B cell (primary cell): ENCODE measurements around the gene MLLT10. TPM values are rescaled to one million over a fixed set of nuclear protein-coding genes. Genes with fewer than 3 reads are reported as not detected.

ENCODE experiments used
- ATAC-seq: fragments of 200-7000 bp; cut with Tn5 transposase; one replicate; pipeline ENCODE4 v1.10.0; 2021; ENCODE audit warnings: low read depth, mild to moderate bottlenecking, moderate number of reproducible peaks, moderate library complexity
- CTCF ChIA-PET: fragments of 350-600 bp; sonication (Branson Sonifier 250); formaldehyde crosslinking; loops from one replicate; lab custom pipeline; 2021; ENCODE audit warnings: antibody characterized with exemption, inconsistent platforms; lab: Charles Lee
- POLR2A ChIA-PET: fragments of 350-600 bp; sonication (Branson Sonifier 250); formaldehyde crosslinking; loops from one replicate; lab custom pipeline; 2021; ENCODE audit warnings: antibody characterized with exemption; lab: Charles Lee
- DNase-seq: peaks from one replicate; pipeline ENCODE4 v3.0.0; 2013
- H2AFZ ChIP-seq: 2 replicates; pipeline ENCODE4 v1.6.1; 2012; ENCODE audit warnings: mild to moderate bottlenecking, low read depth, low read length; ENCODE audit not compliant: insufficient read depth, poor library complexity, severe bottlenecking
- H3K27ac ChIP-seq, 2 donors: 1 replicate in 1 of 2; 2 replicates in 1 of 2; pipeline ENCODE4 v1.5.1; 2012 to 2013; ENCODE audit warnings: low read length in 2 of 2, mild to moderate bottlenecking in 2 of 2, moderate library complexity in 1 of 2
- H3K27me3 ChIP-seq, 4 experiments: fragments of 200-600 bp in 1 of 4; sonication (generic) in 1 of 4; replicated peaks in 1 of 4; 1 replicate in 2 of 4; 2 replicates in 2 of 4; pipeline versions ENCODE4 v1.6.1 to v1.7.0; 2013 to 2016; ENCODE audit warnings: low read length in 3 of 4, mild to moderate bottlenecking in 2 of 4, mixed read lengths in 1 of 4, moderate library complexity in 1 of 4; ENCODE audit not compliant: insufficient read depth in 4 of 4, control insufficient read depth in 3 of 4; ENCODE audit errors: control extremely low read depth in 1 of 4
- H3K36me3 ChIP-seq, 2 experiments: replicated peaks in 1 of 2; 1 replicate in 1 of 2; 2 replicates in 1 of 2; pipeline versions ENCODE4 v1.6.1 to v1.7.1; 2013; ENCODE audit warnings: low read length in 1 of 2; ENCODE audit not compliant: insufficient read depth in 2 of 2, control insufficient read depth in 1 of 2; ENCODE audit errors: control extremely low read depth in 1 of 2, extremely low read depth in 1 of 2
- H3K4me1 ChIP-seq, 2 donors: fragments of 200-600 bp in 1 of 2; sonication (generic) in 1 of 2; 1 replicate in 1 of 2; 2 replicates in 1 of 2; pipeline versions ENCODE4 v1.5.1 to v1.6.1; 2013 to 2017; ENCODE audit warnings: low read length in 2 of 2; ENCODE audit not compliant: control insufficient read depth in 2 of 2, insufficient read depth in 2 of 2
- H3K4me2 ChIP-seq: replicated peaks from 2 replicates; pipeline ENCODE3; 2012; ENCODE audit warnings: mild to moderate bottlenecking, low read depth, low read length; ENCODE audit not compliant: poor library complexity, severe bottlenecking
- H3K4me3 ChIP-seq, 5 experiments: fragments of 200-600 bp in 1 of 5; sonication (generic) in 1 of 5; 1 replicate in 3 of 5; 2 replicates in 2 of 5; pipeline versions ENCODE4 v1.5.1 to v1.7.0; 2011 to 2016; ENCODE audit warnings: low read length in 4 of 5, mild to moderate bottlenecking in 4 of 5, low read depth in 2 of 5, control low read depth in 1 of 5, moderate library complexity in 1 of 5; ENCODE audit not compliant: insufficient read depth in 1 of 5; ENCODE audit errors: control extremely low read depth in 1 of 5, extremely low read depth in 1 of 5
- H3K79me2 ChIP-seq: fragments of 200-600 bp; sonication (generic); one replicate; pipeline ENCODE4 v1.6.0; 2016; ENCODE audit warnings: low read length; ENCODE audit not compliant: control insufficient read depth, insufficient read depth
- H3K9ac ChIP-seq: fragments of 200-600 bp; sonication (generic); 2 replicates; pipeline ENCODE4 v1.6.1; 2017; ENCODE audit warnings: mild to moderate bottlenecking, low read length, moderate library complexity
- H3K9me3 ChIP-seq, 3 donors: one replicate each; pipeline versions ENCODE4 v1.6.1 to v1.7.1; 2013; ENCODE audit warnings: low read length in 2 of 3; ENCODE audit not compliant: control insufficient read depth in 2 of 3, insufficient read depth in 1 of 3; ENCODE audit errors: control extremely low read depth in 1 of 3
- H4K20me1 ChIP-seq: 2 replicates; pipeline ENCODE4 v1.6.0; 2012; ENCODE audit warnings: mild to moderate bottlenecking, low read length; ENCODE audit not compliant: insufficient read depth, control insufficient read depth, poor library complexity, severe bottlenecking
- H3K27ac Mint-ChIP-seq: one replicate; pipeline ENCODE4 v1.8.0; 2021; ENCODE audit warnings: mixed read lengths
- H3K27me3 Mint-ChIP-seq: one replicate; pipeline ENCODE4 v1.8.0; 2021; ENCODE audit warnings: mixed read lengths
- H3K4me1 Mint-ChIP-seq: one replicate; pipeline ENCODE4 v1.8.0; 2021; ENCODE audit warnings: mixed read lengths
- H3K4me3 Mint-ChIP-seq: one replicate; pipeline ENCODE4 v1.8.0; 2021; ENCODE audit warnings: mixed read lengths
- H3K9me3 Mint-ChIP-seq: one replicate; pipeline ENCODE4 v1.8.0; 2022; ENCODE audit warnings: mixed read lengths; ENCODE audit not compliant: insufficient read depth
- CTCF ChIP-seq: fragments of 200-600 bp; IDR thresholded peaks from one replicate; pipeline ENCODE4 v1.8.0; 2022; ENCODE audit warnings: antibody characterized with exemption, mild to moderate bottlenecking
- EZH2 ChIP-seq: IDR thresholded peaks from 2 replicates; pipeline ENCODE4 v1.6.1; 2012; ENCODE audit warnings: borderline replicate concordance, low read depth, mild to moderate bottlenecking, moderate library complexity, low read length; ENCODE audit not compliant: insufficient read depth, poor library complexity, severe bottlenecking
- WGBS: methylation state at CpG from one replicate; pipeline ENCODE4 v1.1.5; 2013; ENCODE audit warnings: missing lambda C conversion rate; ENCODE audit not compliant: insufficient coverage; 5-methylcytosine and 5-hydroxymethylcytosine counted together
- intact Hi-C: fragments of 100-400 bp; cut with micrococcal nuclease; formaldehyde crosslinking; loops from one replicate; pipeline ENCODE4 v1.10.0; 2022
- polyA plus RNA-seq: library from polyadenylated mRNA; depleted of rRNA; stranded (reverse); fragments of >200 nt; gene quantifications from 2 replicates; pipeline ENCODE4 v1.2.3, GENCODE V29; 2012
- total RNA-seq, 2 donors: library from RNA; stranded (reverse); fragments of 120-200 nt in 1 of 2; gene quantifications; 1 replicate in 1 of 2; 2 replicates in 1 of 2; pipeline versions ENCODE4 v1.2.3 to v1.2.4, GENCODE V29; 2013 to 2022

Gene MLLT10
- total and polyA plus RNA-seq, 2 donors (not counting 1 experiment from before 2014, with no cell fraction given), result 21.7 to 70.5 TPM

- no peaks in the 10 kb centered on the region for H3K79me2 ChIP-seq
- CTCF ChIA-PET, result interaction anchor here (0.6 to 2.5 kb wide), 15 partner anchors 9 to 1093 kb away, joined by 3 to 14 read pairs (median 4); partner anchors contain the start of gene DNAJC1
- no peak for TF ChIP-seq EZH2
- no peak for TF ChIP-seq CTCF
- Mint-ChIP-seq H3K27me3 (peaks cover 62% of the 10 kb centered on the region), H3K4me3 (peak overlapping the region; percentile 80), H3K27ac (no peak overlapping the region), H3K9me3 (no peaks in the 10 kb centered on the region), H3K4me1 (peaks cover 40% of the 10 kb centered on the region)
- no peak overlapping the region for H3K27ac ChIP-seq
- POLR2A ChIA-PET, result interaction anchor here (0.6 to 2.1 kb wide), 5 partner anchors 17 to 235 kb away, joined by 3 to 10 read pairs (median 5); partner anchors contain the start of gene SKIDA1
- H3K4me3 ChIP-seq, result peak overlapping the region in 4 of 5 experiments; percentile 61 to 74 (median 70)
- WGBS, result 1% methylated on average over 32 of the region's 37 CpGs
- no peak for DNase-seq
- H3K9ac ChIP-seq, result peak overlapping the region; percentile 69
- H4K20me1 ChIP-seq, result no peaks in the 10 kb centered on the region
- no peaks in the 10 kb centered on the region for H3K36me3 ChIP-seq
- H3K27me3 ChIP-seq, result peaks cover 2 to 73% (median 57%) of the 10 kb centered on the region in 4 experiments
- ATAC-seq, result no peak
- peaks cover 0 to 16% (median 0%) of the 10 kb centered on the region in 3 donors for H3K9me3 ChIP-seq
- H3K4me2 ChIP-seq, result peak overlapping the region; percentile 99
- H3K4me1 ChIP-seq, result peaks cover 47 to 51% of the 10 kb centered on the region in 2 donors
- intact Hi-C loops, result loop anchor here (2.0 to 10.0 kb wide), 5 partner anchors 20 to 1572 kb away; partner anchors contain the start of gene SKIDA1
- H2AFZ ChIP-seq, result peak overlapping the region; percentile 92
Measured at GRCh38 chr10:21497177-21497807, 36.7 kb upstream of the MLLT10 start.

GRCh38 chr10:21498377-21498776 is 35.7 kb upstream of the MLLT10 start:
- Mint-ChIP-seq H3K9me3 (no peaks in the 10 kb centered on the region), H3K4me1 (peaks cover 40% of the 10 kb centered on the region), H3K27me3 (peaks cover 59% of the 10 kb centered on the region), H3K4me3 (peak overlapping the region; percentile 33), H3K27ac (no peak overlapping the region)
- H3K79me2 ChIP-seq, result no peaks in the 10 kb centered on the region
- peaks cover 0 to 16% (median 0%) of the 10 kb centered on the region in 3 donors for H3K9me3 ChIP-seq
- H3K9ac ChIP-seq, result no peak overlapping the region
- H4K20me1 ChIP-seq, result no peaks in the 10 kb centered on the region
- no peak overlapping the region for H3K4me2 ChIP-seq
- no peak overlapping the region for H2AFZ ChIP-seq
- H3K27ac ChIP-seq, result no peak overlapping the region
- no peak for ATAC-seq
- intact Hi-C loops, result loop anchor here (10.0 kb wide), 2 partner anchors 726 to 756 kb away; no protein-coding TSS in a partner anchor
- no peaks in the 10 kb centered on the region for H3K36me3 ChIP-seq
- H3K4me1 ChIP-seq, result peaks cover 47 to 51% of the 10 kb centered on the region in 2 donors
- H3K27me3 ChIP-seq, result peaks cover 2 to 71% (median 52%) of the 10 kb centered on the region in 4 experiments
- TF ChIP-seq CTCF, result no peak
- no peak for TF ChIP-seq EZH2
- no peak for DNase-seq
- POLR2A ChIA-PET, result no interaction called here
- H3K4me3 ChIP-seq, result no peak overlapping the region
- no CpG with 5 or more reads among the region's 2 CpGs for WGBS
- CTCF ChIA-PET, result interaction anchor here (0.6 to 1.8 kb wide), 4 partner anchors 15 to 845 kb away, joined by 3 to 6 read pairs (median 4); partner anchors contain the start of gene SKIDA1
